Suprapubic skin (tissue), 3 donors: Measurements from ENCODE around the gene MAP2K3.

Experiments
- CTCF ChIP-seq, 2 donors: fragments of 200-600 bp in 1 of 2; fragments of 450-650 bp in 1 of 2; sonication (generic) in 1 of 2; IDR thresholded peaks; one replicate each; pipeline ENCODE4 v1.5.1; 2016 to 2019; ENCODE audit warnings: antibody characterized with exemption in 2 of 2, mild to moderate bottlenecking in 1 of 2, moderate library complexity in 1 of 2
- POLR2A ChIP-seq, 2 donors: fragments of 450-650 bp; IDR thresholded peaks; one replicate each; pipeline ENCODE4 v1.6.1; 2017; ENCODE audit warnings: antibody characterized with exemption in 2 of 2, mild to moderate bottlenecking in 2 of 2, moderate library complexity in 2 of 2

- no peak for TF ChIP-seq CTCF (IDR thresholded peaks at IDR 0.05)
- TF ChIP-seq POLR2A (IDR thresholded peaks at IDR 0.05) = no peak
These were observed 5.3 kb upstream of the MAP2K3 start for GRCh38 chr17:21279198-21279535.
